ENCODE measurements around the gene GNAS.

The GNAS gene

DNA sequence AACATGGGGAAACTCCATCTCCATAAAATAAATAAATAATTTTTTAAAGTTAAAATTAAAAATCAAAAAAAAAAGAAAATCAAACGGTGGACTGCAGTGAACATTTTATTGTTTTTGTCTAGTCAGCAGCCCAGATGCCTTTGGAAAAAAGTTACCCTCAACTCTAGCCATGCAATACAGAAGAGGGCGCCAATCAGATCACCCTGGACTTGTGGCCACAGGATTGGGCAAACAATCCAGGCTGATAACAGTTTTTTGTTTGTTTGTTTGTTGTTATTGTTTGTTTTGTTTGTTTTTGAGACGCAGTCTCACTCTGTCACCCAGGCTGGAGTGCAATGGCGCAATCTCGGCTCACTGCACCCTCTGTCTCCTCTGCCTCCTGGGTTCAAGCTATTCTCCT is 98.1 kb downstream of the GNAS start:
- DNase-seq (ENCODE audit: extremely low read depth, low read depth), result no peak
- TF ChIP-seq, protein P1, sequence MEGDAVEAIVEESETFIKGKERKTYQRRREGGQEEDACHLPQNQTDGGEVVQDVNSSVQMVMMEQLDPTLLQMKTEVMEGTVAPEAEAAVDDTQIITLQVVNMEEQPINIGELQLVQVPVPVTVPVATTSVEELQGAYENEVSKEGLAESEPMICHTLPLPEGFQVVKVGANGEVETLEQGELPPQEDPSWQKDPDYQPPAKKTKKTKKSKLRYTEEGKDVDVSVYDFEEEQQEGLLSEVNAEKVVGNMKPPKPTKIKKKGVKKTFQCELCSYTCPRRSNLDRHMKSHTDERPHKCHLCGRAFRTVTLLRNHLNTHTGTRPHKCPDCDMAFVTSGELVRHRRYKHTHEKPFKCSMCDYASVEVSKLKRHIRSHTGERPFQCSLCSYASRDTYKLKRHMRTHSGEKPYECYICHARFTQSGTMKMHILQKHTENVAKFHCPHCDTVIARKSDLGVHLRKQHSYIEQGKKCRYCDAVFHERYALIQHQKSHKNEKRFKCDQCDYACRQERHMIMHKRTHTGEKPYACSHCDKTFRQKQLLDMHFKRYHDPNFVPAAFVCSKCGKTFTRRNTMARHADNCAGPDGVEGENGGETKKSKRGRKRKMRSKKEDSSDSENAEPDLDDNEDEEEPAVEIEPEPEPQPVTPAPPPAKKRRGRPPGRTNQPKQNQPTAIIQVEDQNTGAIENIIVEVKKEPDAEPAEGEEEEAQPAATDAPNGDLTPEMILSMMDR (IDR thresholded peaks at IDR 0.05; ENCODE audit: low read depth, low read length), result no peak

DNA sequence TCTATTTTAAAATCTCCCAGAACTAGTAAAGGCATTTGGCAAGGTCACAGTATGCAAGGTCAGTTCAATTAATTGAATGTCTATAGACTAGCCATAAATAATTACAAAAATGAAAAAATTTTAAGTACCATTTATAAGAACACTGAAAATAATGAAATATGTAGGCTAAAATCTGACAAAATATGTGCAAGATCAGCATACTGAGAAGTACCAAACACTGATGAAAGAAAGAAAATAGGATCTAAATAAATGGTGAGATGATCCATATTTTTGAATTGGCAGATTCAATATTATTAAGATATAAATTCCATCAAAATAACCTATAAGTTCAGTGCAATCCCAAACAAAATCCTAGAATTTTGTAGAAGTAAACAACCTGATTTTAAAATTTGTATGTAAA is 100.5 kb downstream of the GNAS start:
- no peak for DNase-seq (ENCODE audit: extremely low read depth, low read depth)
- TF ChIP-seq, protein P1 (IDR thresholded peaks at IDR 0.05; ENCODE audit: low read depth, low read length), result no peak

DNA sequence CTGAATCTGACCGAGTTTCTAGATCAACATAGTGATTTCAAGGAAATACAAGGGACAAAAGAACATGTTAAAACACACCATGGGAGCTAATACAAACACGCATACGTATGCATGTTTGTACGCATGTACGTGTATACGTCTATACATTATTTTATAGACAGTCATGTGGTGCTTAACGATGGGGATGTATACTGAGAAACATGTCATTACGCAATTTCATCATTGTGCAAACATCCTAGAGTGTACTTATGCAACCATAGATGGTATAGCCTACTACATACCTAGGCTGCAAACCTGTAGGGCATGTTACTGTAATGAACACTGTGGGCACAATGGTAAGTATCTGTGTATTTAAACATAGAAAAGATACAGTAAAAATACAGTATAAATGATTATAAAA is 103.6 kb downstream of the GNAS start:
- TF ChIP-seq, protein P1 (IDR thresholded peaks at IDR 0.05; ENCODE audit: low read depth, low read length), result no peak
- no peak for DNase-seq (ENCODE audit: extremely low read depth, low read depth)

DNA sequence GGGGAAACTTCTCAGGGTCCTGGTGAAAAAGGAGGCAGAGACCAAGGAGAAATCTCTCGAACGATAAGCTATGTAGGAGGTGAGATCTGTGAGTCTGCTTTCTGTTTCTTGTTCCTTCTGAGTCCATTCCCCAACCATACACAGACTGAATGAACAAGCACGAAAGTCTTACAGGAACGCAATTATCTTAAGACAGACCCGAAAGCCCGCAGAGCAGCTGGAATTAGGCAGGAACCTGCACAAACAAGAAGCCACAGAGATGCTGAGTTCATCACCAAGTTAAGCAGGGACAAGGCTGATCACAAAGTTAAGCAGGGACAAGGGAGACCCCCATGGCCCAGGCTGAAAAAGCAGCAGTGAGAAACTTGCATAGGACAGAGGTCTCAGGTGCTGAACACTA is 107.1 kb downstream of the GNAS start:
- no peak for DNase-seq (ENCODE audit: extremely low read depth, low read depth)

More for the DNA sequence above, 107.1 kb downstream of the GNAS start:
- TF ChIP-seq, protein P1 (IDR thresholded peaks at IDR 0.05; ENCODE audit: low read depth, low read length), result no peak

Measured in AG09319 (cell line).